ENCODE results near the gene MYBPHL. TPM values are rescaled to one million over a fixed set of nuclear protein-coding genes. Genes with fewer than 3 reads are reported as not detected.
A peak's percentile ranks its signal among the peaks of the same experiment; 100 is the strongest.

The MYBPHL gene
- total RNA-seq, 1 donor from 2014 or later: 0.60 TPM

DNA sequence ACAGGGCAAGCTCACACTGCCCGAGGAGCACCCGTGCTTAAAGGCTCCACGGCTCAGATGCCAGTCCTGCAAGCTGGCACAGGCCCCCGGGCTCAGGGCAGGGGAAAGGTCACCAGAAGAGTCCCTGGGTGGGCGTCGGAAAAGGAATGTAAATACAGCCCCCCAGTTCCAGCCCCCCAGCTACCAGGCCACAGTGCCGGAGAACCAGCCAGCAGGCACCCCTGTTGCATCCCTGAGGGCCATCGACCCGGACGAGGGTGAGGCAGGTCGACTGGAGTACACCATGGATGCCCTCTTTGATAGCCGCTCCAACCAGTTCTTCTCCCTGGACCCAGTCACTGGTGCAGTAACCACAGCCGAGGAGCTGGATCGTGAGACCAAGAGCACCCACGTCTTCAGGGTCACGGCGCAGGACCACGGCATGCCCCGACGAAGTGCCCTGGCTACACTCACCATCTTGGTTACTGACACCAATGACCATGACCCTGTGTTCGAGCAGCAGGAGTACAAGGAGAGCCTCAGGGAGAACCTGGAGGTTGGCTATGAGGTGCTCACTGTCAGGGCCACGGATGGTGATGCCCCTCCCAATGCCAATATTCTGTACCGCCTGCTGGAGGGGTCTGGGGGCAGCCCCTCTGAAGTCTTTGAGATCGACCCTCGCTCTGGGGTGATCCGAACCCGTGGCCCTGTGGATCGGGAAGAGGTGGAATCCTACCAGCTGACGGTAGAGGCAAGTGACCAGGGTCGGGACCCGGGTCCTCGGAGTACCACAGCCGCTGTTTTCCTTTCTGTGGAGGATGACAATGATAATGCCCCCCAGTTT, 56.1 kb downstream of the MYBPHL start:
- TF ChIP-seq, protein P1, sequence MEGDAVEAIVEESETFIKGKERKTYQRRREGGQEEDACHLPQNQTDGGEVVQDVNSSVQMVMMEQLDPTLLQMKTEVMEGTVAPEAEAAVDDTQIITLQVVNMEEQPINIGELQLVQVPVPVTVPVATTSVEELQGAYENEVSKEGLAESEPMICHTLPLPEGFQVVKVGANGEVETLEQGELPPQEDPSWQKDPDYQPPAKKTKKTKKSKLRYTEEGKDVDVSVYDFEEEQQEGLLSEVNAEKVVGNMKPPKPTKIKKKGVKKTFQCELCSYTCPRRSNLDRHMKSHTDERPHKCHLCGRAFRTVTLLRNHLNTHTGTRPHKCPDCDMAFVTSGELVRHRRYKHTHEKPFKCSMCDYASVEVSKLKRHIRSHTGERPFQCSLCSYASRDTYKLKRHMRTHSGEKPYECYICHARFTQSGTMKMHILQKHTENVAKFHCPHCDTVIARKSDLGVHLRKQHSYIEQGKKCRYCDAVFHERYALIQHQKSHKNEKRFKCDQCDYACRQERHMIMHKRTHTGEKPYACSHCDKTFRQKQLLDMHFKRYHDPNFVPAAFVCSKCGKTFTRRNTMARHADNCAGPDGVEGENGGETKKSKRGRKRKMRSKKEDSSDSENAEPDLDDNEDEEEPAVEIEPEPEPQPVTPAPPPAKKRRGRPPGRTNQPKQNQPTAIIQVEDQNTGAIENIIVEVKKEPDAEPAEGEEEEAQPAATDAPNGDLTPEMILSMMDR (conservative IDR thresholded peaks at IDR 0.05): no peak
- no peak for DNase-seq (ENCODE audit: extremely low spot score, unreplicated experiment)
- Mint-ChIP-seq H3K4me3 (peak overlapping the region; percentile 72), H3K9me3 (no peaks in the 10 kb centered on the region), H3K4me1 (ENCODE audit: unreplicated experiment) (peaks cover 13% of the 10 kb centered on the region), H3K36me3 (peaks cover 13% of the 10 kb centered on the region), H3K27ac (no peak overlapping the region), H3K27me3 (no peaks in the 10 kb centered on the region)

DNA sequence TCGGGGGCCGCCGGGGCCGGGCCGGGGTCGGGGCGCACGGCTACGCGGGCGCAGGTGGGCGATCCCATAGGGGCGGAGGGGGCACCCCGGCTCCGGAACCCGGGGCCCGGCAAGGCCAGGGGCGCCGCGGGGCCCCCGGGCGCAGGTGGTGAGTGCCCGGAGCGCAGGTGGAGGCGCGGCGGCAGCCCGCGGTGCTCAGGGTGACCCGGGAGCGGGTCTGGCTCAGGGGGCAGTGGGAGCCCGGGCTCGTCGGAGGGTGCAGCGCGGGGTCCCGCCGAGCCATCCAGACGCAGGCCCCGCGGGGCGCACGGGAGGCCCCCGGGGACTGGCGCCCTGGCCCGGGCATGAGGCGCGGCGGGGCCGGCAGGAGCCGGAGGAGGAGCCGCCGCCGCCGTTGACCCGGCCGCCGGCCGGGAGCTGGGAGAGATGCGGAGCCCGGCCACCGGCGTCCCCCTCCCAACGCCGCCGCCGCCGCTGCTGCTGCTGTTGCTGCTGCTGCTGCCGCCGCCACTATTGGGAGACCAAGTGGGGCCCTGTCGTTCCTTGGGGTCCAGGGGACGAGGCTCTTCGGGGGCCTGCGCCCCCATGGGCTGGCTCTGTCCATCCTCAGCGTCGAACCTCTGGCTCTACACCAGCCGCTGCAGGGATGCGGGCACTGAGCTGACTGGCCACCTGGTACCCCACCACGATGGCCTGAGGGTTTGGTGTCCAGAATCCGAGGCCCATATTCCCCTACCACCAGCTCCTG, 57.0 kb downstream of the MYBPHL start:
- DNase-seq (ENCODE audit: extremely low spot score, unreplicated experiment): no peak
- TF ChIP-seq, protein P1 (conservative IDR thresholded peaks at IDR 0.05): no peak
- Mint-ChIP-seq H3K27ac (no peak overlapping the region), H3K4me3 (peak overlapping the region; percentile 72), H3K36me3 (peaks cover 13% of the 10 kb centered on the region), H3K27me3 (no peaks in the 10 kb centered on the region), H3K9me3 (no peaks in the 10 kb centered on the region), H3K4me1 (ENCODE audit: unreplicated experiment) (peaks cover 7% of the 10 kb centered on the region)

GRCh38 chr1:109248797-109249629, 57.8 kb downstream of the MYBPHL start, which contains the start of gene CELSR2:
Gene CELSR2 (plus strand): TSS chr1:109249539. CDS start chr1:109250080, 541 bp downstream.
- DNase-seq (ENCODE audit: extremely low spot score, unreplicated experiment): no peak
- Mint-ChIP-seq H3K4me1 (ENCODE audit: unreplicated experiment) (peaks cover 7% of the 10 kb centered on the region), H3K4me3 (peak within 1 kb of the TSS; percentile 76), H3K27me3 (no peaks in the 10 kb centered on the region), H3K36me3 (peaks cover 13% of the 10 kb centered on the region), H3K27ac (no peak within 1 kb of the TSS), H3K9me3 (no peaks in the 10 kb centered on the region)
- TF ChIP-seq, protein P1 (conservative IDR thresholded peaks at IDR 0.05): no peak

- Mint-ChIP-seq H3K27me3 (no peaks in the 10 kb centered on the region), H3K27ac (no peak overlapping the region), H3K36me3 (peaks cover 13% of the 10 kb centered on the region), H3K4me3 (no peak overlapping the region), H3K4me1 (ENCODE audit: unreplicated experiment) (peaks cover 8% of the 10 kb centered on the region), H3K9me3 (no peaks in the 10 kb centered on the region)
- DNase-seq (ENCODE audit: extremely low spot score, unreplicated experiment): no peak
- TF ChIP-seq, protein P1 (conservative IDR thresholded peaks at IDR 0.05): no peak
These were observed 58.4 kb downstream of the MYBPHL start for GRCh38 chr1:109248444-109248796.

Data from type B pancreatic cell (in vitro differentiated cells).